Activated CD4-positive, alpha-beta T cell treated with anti-CD3 and anti-CD28 coated beads, Interleukin-2, amount 10 ng/mL, durations not matched to agents 7 days and 5 days (primary cell): Measurements from ENCODE around the gene ZNF521. TPM values are rescaled to one million over a fixed set of nuclear protein-coding genes. Genes with fewer than 3 reads are reported as not detected.

Experiments used
- CTCF ChIA-PET: fragments of 350-600 bp; sonication (Branson Sonifier 250); formaldehyde crosslinking; loops from one replicate; lab custom pipeline; 2021; ENCODE audit warnings: antibody characterized with exemption; lab: Charles Lee
- POLR2A ChIA-PET: fragments of 350-600 bp; sonication (Branson Sonifier 250); formaldehyde crosslinking; loops from one replicate; lab custom pipeline; 2021; ENCODE audit warnings: antibody characterized with exemption; lab: Charles Lee
- DNase-seq: peaks from one replicate; pipeline ENCODE4 v3.0.0-alpha.2; 2020
- H3K27ac Mint-ChIP-seq: one replicate; pipeline ENCODE4 v1.8.0; 2021; ENCODE audit warnings: mild to moderate bottlenecking, moderate library complexity, mixed read lengths
- H3K27me3 Mint-ChIP-seq: one replicate; pipeline ENCODE4 v1.8.0; 2021; ENCODE audit warnings: mixed read lengths
- H3K36me3 Mint-ChIP-seq: one replicate; pipeline ENCODE4 v1.8.0; 2021; ENCODE audit warnings: low read depth, mixed read lengths
- H3K4me1 Mint-ChIP-seq: one replicate; pipeline ENCODE4 v1.8.0; 2021; ENCODE audit warnings: mixed read lengths
- H3K4me3 Mint-ChIP-seq: one replicate; pipeline ENCODE4 v1.8.0; 2021; ENCODE audit warnings: mild to moderate bottlenecking, moderate library complexity, mixed read lengths
- H3K9me3 Mint-ChIP-seq: one replicate; pipeline ENCODE4 v1.8.0; 2021; ENCODE audit warnings: mixed read lengths
- total RNA-seq, 2 experiments: library from RNA; stranded (reverse); gene quantifications; one replicate each; pipeline ENCODE4 v1.2.3, GENCODE V29; 2021

Gene ZNF521
- total RNA-seq, 2 experiments from 2014 or later, result not detected

DNA sequence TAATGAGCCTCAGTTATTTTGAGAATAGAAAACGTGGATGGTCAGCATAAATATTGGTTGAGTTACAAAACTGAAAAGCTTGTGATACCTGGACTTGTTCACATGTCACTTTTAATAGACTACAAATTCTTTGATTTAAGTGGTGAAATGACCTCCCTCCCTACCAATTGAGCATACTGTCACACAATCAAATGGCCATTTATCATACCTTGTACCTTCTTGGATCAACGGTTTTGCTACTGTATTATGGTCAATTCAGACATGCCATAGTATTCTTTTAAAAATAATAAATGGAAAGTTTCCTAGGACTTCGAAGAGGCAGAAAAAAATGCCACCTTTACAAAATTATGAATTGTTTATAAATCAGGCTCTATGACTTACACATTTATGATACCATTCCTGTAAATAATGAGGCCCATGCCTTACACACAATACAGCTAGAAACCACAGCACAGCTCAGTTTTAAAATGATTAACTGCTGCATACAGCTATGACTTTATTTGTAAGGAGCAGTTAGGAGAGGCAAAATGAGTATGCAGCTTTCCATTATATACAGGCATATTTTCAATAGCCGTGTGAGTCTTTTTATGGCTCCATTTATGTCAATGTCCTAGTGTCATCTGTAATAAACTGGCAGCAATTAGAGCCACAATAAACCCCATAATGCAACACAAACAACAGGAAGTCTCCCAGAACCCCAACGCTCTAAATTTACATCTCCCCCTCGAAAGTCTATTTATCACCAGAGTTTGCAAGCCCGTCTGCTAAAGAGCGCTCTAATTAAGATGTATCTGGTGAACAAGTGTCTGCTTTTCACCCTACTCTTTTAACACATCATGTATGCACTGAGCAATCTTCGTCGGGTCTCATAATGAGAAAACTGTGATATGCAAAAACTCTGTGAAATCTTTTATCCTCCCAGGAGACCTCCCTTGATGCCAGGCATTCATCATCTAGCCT lies 176.1 kb downstream of the ZNF521 start:
- ChIA-PET CTCF (no interaction called here), POLR2A (no interaction called here)
- H3K4me1 Mint-ChIP-seq, result no peaks in the 10 kb centered on the region
- no peak for DNase-seq
- H3K27me3 Mint-ChIP-seq, result no peaks in the 10 kb centered on the region
- no peaks in the 10 kb centered on the region for H3K36me3 Mint-ChIP-seq
- no peaks in the 10 kb centered on the region for H3K9me3 Mint-ChIP-seq
- no peak overlapping the region for H3K27ac Mint-ChIP-seq
- no peak overlapping the region for H3K4me3 Mint-ChIP-seq

DNA sequence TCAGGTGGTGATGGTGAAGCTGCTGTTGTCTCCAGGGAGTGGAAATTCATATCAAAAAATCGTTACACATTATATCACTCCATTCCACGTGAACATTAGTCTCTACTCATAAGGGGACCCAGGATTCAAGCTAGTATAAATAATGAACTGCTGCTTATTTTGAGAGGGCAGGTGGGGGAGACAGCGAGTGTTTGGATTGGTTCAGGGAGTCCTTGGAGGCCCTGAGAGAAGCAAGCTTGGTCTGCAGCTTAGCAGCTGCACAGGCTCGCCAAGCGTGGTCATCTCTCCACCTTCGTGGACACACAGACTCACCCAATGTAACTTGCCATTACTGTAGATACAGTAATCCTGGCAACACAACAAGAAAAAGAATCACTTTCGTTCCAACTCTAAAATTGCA lies 177.6 kb downstream of the ZNF521 start:
- Mint-ChIP-seq H3K4me3 (no peak overlapping the region), H3K9me3 (no peaks in the 10 kb centered on the region), H3K4me1 (no peaks in the 10 kb centered on the region), H3K27me3 (no peaks in the 10 kb centered on the region), H3K27ac (no peak overlapping the region), H3K36me3 (no peaks in the 10 kb centered on the region)
- ChIA-PET CTCF (no interaction called here), POLR2A (no interaction called here)
- no peak for DNase-seq

DNA sequence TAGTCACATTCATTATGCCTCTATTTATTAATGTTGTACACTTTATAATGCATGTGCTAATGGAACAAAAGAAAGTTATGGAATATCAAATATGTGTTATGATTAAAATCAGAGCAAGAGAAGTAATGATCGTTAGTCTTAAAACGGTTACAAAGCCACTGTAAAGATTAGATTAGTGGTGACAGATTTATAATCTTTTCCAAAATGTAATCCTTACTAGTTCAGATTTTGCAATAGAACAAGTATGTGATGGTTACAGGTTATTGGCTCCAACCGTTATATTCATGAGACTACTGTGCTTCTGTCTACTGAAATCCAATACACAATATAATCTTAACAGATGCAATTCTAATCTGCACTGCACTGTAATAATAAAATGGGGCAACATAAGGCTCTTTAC lies 180.6 kb downstream of the ZNF521 start:
- ChIA-PET POLR2A (no interaction called here), CTCF (interaction anchor here (0.7 kb wide), 1 partner anchor 69 kb away, joined by 3 read pairs; no protein-coding TSS in a partner anchor)
- H3K27ac Mint-ChIP-seq, result no peak overlapping the region
- no peak overlapping the region for H3K4me3 Mint-ChIP-seq
- H3K4me1 Mint-ChIP-seq, result no peaks in the 10 kb centered on the region
- DNase-seq, result no peak
- H3K9me3 Mint-ChIP-seq, result no peaks in the 10 kb centered on the region
- H3K36me3 Mint-ChIP-seq, result no peaks in the 10 kb centered on the region
- no peaks in the 10 kb centered on the region for H3K27me3 Mint-ChIP-seq

DNA sequence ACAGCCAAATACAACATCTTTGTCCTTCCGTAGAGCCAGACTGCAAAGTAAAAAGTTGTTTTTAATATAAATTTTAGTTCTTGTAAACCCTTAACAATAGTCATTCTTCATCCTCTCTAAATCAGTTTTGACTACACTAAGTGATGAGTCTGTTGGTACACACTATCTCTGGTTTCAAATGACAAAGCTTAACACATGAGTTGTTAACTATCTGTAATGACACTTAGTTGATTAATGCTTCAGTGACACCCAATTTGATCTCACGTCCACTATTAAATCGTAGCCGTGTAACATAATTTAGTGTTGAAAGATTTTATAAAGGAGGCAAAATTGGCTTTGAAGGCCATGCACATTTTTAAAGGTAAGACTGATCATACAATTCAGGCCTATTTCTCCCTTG lies 181.6 kb downstream of the ZNF521 start:
- Mint-ChIP-seq H3K36me3 (no peaks in the 10 kb centered on the region), H3K27me3 (no peaks in the 10 kb centered on the region), H3K27ac (no peak overlapping the region), H3K4me1 (peaks cover 2% of the 10 kb centered on the region), H3K4me3 (no peak overlapping the region), H3K9me3 (no peaks in the 10 kb centered on the region)
- ChIA-PET POLR2A (no interaction called here), CTCF (interaction anchor here (0.7 kb wide), 1 partner anchor 68 kb away, joined by 3 read pairs; no protein-coding TSS in a partner anchor)
- DNase-seq, result no peak

DNA sequence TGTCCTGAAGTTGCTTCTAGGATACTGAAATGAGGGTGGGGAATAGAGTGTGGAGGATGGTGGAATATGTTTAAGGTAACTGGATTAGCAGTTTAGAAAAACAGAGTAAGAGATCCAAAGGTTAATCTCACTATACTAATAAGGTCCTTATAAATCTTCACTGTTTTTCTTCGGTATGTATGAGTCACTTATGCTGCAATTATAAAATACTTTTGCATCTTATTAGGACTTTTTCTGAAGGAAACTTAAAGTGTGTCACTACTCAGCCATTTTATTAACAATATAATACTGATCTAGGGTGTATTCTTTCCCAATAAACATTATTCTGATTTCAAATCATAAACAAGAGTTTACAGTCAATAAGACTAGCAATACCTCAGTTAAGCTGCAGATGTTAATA lies 182.3 kb downstream of the ZNF521 start:
- CTCF ChIA-PET, result no interaction called here
- Mint-ChIP-seq H3K36me3 (no peaks in the 10 kb centered on the region), H3K27me3 (no peaks in the 10 kb centered on the region), H3K27ac (no peak overlapping the region), H3K4me1 (peaks cover 9% of the 10 kb centered on the region), H3K9me3 (no peaks in the 10 kb centered on the region), H3K4me3 (no peak overlapping the region)
- POLR2A ChIA-PET, result no interaction called here
- DNase-seq, result no peak

DNA sequence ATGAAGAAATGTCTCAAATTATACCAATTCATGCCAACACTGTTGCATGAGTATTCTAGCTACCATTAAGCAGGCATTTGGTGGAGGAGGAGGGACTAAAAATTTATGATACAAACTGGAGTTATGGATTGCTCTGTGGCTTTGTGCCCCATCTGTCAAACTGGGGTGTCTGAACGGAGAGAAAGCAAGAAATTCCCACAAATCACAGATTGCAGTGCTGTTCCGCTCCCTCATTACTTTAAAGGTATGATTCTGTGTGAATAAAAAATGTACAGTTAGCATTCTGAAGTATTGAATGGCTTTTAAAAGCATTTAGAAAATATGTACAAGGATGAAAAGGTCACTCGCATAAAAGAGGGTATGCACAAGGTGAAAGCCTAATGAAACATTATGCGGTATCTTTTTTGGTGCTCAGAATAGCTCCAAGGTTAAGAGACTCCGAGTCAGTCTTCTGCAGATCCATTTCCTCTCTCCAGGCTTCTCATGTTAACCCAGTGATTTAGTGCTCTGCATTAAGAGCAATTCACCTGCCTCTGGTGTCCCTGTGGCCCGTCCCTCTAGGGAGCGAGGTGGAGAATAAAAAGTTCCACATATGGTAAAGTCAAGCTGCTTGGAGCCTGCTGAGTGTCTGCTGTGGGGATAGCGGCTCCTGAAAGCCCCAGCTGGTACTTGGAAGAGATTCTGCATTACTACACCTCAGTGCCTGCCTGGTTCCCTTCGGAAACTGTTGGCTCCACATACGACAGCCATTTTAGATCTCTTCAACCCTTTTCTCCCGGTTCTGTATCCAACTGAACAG lies 184.2 kb downstream of the ZNF521 start:
- no peak overlapping the region for H3K4me3 Mint-ChIP-seq
- POLR2A ChIA-PET, result no interaction called here

DNA sequence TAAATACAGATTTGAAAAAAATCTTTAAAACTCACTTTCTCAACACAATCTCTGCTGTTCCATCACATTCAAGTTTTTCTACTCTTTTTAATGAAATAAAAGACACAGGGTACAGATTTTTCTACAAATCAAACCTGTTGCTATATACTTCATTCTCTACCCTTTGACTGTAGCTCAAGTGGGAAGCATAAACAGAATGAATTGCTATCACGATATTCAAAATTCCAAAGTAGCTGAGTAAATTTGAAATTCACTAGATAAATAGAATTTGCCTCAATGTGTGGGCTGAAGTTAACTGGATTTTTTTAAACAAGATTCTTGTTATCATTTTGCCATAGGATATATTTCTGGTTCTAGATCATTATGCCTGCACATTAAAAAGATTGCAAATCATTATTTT lies 185.9 kb downstream of the ZNF521 start:
- Mint-ChIP-seq H3K9me3 (no peaks in the 10 kb centered on the region), H3K27me3 (peaks cover 2% of the 10 kb centered on the region), H3K4me1 (peaks cover 19% of the 10 kb centered on the region), H3K4me3 (no peak overlapping the region), H3K27ac (no peak overlapping the region), H3K36me3 (no peaks in the 10 kb centered on the region)
- CTCF ChIA-PET, result no interaction called here
- POLR2A ChIA-PET, result no interaction called here
- DNase-seq, result no peak

More for the DNA sequence above, 184.2 kb downstream of the ZNF521 start:
- Mint-ChIP-seq H3K9me3 (no peaks in the 10 kb centered on the region), H3K36me3 (no peaks in the 10 kb centered on the region), H3K27ac (no peak overlapping the region), H3K27me3 (no peaks in the 10 kb centered on the region), H3K4me1 (peaks cover 19% of the 10 kb centered on the region)
- CTCF ChIA-PET, result no interaction called here
- no peak for DNase-seq

DNA sequence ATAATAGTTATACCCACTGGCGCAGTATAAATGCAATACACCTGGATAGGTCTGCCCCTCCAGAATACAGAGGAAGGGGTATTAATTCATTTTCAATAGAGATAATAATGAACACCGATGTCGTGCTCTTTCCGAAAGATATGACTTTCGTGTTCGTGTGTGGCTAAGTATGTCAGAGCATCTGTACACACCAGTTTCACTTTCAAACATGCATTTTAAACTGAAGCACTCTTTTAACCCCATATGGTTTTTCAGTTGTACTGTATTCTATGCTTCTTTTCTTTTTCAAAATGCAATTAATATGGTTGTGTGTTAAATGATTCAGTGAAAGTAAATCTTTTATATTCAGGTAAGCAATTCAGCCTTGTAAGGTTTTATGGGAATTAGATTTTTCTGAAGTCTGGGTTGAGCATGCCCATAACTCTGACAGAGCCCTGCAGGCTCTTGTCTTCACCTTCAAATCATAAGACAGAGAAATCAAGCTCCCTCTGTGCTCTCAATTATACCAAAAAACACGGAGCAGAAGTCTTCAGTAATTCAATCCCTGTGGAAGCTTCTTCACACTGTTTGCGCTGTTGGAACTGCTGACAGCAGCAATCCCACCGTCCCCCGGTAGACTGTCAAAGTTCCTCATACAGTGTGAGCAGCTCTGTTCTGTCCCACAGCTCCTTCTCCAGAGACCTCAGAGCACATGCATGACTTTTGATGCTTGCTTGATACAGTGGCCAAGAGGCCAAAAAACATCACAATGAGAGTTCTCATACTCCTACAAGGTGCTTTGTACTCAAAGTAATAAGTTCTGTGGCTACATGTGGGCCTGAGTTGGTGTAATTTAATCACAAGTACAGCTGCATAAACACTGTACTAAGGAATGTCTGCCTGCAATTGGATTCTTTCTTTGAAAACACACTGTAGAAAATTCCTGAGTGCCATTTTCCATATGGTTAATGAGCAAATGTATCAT lies 186.8 kb downstream of the ZNF521 start:
- Mint-ChIP-seq H3K27ac (peak overlapping the region; percentile 79), H3K27me3 (peaks cover 2% of the 10 kb centered on the region), H3K36me3 (no peaks in the 10 kb centered on the region), H3K9me3 (no peaks in the 10 kb centered on the region), H3K4me3 (peak overlapping the region; percentile 52), H3K4me1 (peaks cover 19% of the 10 kb centered on the region)
- ChIA-PET CTCF (no interaction called here), POLR2A (no interaction called here)
- peak; percentile 7 for DNase-seq

DNA sequence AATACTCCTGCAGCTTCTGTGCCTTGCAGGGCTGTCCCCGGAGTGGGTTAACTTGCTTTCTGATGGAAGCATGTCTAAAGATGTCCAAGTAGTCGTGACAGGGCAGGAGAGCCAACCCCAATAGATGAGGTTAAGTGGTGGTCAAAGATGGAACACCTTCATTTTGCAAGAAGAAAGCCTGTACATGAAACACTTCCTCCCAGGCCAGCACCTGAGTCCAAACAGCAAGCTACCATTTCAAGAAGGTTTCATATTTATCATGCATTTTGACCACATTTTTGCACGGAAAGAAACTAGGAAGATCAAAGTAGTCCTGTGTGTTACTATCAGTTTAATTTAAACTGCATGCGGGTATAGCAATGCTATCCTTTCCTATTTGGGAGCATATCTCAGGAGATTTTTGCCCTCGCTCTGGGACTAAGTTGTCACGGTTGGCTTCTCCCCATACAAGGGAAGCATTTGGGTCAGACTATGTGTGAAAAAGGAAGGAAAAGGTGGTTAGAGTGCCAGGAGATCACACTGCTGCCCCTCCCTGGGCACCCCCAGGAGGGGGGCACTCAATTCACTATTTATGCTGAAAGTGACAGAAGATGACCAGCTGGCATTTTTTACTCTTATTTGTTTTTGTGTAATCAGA lies 187.6 kb downstream of the ZNF521 start:
- peak overlapping the region; percentile 79 for H3K27ac Mint-ChIP-seq
- CTCF ChIA-PET, result interaction anchor here (1.0 kb wide), 1 partner anchor 8 kb away, joined by 4 read pairs; no protein-coding TSS in a partner anchor
- no peak for DNase-seq
- no peaks in the 10 kb centered on the region for H3K9me3 Mint-ChIP-seq
- H3K4me3 Mint-ChIP-seq, result peak overlapping the region; percentile 52
- peaks cover 19% of the 10 kb centered on the region for H3K4me1 Mint-ChIP-seq
- no peaks in the 10 kb centered on the region for H3K36me3 Mint-ChIP-seq
- POLR2A ChIA-PET, result no interaction called here
- peaks cover 2% of the 10 kb centered on the region for H3K27me3 Mint-ChIP-seq

DNA sequence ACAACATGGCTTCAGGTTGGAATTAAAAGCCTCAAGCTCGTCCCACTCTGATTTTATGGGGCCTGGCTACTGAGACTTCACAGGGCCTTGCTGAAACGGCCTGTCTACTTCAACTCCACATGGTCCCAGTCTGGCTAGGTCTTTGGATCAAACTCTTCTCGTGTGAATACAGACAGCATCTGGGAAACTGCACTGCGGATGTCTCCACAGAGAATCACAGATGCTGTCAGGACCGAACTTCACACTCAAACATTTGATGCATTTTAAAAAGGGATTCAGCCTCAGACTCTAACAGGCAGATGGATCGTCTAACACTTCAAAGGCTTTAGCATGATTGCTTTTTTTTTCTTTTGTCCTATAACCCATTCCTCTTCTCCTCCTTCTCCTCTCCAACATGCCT lies 198.5 kb downstream of the ZNF521 start:
- Mint-ChIP-seq H3K27ac (no peak overlapping the region), H3K4me1 (no peaks in the 10 kb centered on the region), H3K9me3 (no peaks in the 10 kb centered on the region), H3K4me3 (no peak overlapping the region), H3K27me3 (peaks cover 6% of the 10 kb centered on the region), H3K36me3 (no peaks in the 10 kb centered on the region)
- ChIA-PET POLR2A (no interaction called here), CTCF (no interaction called here)
- no peak for DNase-seq

DNA sequence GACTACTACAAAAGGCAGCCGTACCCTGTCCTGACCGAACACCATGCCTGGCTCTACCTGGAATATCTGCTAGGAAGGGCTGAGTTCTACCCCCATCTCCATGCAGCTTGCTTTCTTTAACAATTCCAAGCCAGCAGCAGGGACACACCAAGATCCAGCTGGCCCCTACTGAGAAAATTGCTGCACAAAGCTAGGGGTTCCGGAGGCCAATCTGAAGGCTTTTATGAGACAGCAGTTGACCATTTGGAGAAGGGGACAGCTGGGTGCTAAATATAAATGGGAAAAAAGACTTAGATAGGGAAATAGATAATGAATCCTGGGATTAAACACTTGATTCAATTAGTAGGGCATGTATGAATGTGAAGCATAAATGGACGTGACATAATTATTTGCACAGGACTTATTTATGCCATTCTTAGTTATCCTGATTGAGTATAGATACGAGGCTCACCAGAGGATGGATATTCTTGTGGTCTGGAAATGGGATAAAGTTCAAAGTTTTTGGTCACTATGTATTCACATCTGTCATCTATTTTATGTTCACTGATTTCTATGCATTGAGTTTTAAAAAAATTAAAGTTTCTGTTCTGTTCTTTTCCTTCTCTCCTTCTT lies 204.0 kb downstream of the ZNF521 start:
- Mint-ChIP-seq H3K36me3 (no peaks in the 10 kb centered on the region), H3K4me1 (no peaks in the 10 kb centered on the region), H3K27ac (no peak overlapping the region), H3K9me3 (no peaks in the 10 kb centered on the region), H3K27me3 (no peaks in the 10 kb centered on the region), H3K4me3 (no peak overlapping the region)
- ChIA-PET CTCF (no interaction called here), POLR2A (no interaction called here)
- DNase-seq, result no peak

DNA sequence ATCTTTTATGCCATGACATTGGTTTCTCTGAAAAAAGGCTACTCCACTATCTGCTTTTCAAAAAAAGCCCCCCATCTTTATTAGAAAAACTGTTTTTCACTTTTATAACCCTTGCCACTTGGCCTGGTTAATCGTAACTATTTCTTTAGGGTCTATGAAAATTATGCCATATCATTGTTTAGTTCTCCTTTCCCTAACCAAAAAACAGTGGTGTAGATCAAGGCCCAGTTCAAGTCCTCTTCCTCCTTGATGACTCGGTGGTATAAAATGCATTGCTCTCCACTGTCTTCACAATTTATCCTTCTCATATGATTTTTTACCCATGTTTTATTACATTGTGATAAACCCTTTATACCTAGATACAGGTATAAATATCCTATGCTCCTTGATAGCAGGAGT lies 205.5 kb downstream of the ZNF521 start:
- Mint-ChIP-seq H3K27ac (no peak overlapping the region), H3K4me1 (no peaks in the 10 kb centered on the region), H3K9me3 (no peaks in the 10 kb centered on the region), H3K4me3 (no peak overlapping the region), H3K36me3 (no peaks in the 10 kb centered on the region), H3K27me3 (no peaks in the 10 kb centered on the region)
- ChIA-PET POLR2A (no interaction called here), CTCF (no interaction called here)
- no peak for DNase-seq
